Keratinocyte (primary cell): ENCODE data around the gene SLU7.

Experiments
- EZH2 ChIP-seq: IDR thresholded peaks from one replicate; pipeline ENCODE4 v1.6.1; 2012; ENCODE audit warnings: inconsistent platforms, mild to moderate bottlenecking, low read length, moderate library complexity
- TF ChIP-seq, protein P1 (sequence below), 3 experiments: IDR thresholded peaks in 1 of 3; conservative IDR thresholded peaks in 1 of 3; optimal IDR thresholded peaks in 1 of 3; 2 replicates in 2 of 3; 3 replicates in 1 of 3; pipeline versions ENCODE3 to v1.5.1; 2011; ENCODE audit warnings: low read length in 3 of 3, mild to moderate bottlenecking in 3 of 3, moderate library complexity in 2 of 3, control low read depth in 1 of 3, inconsistent platforms in 1 of 3; ENCODE audit not compliant: insufficient read depth in 2 of 3; ENCODE audit errors: extremely low read depth in 1 of 3

DNA sequence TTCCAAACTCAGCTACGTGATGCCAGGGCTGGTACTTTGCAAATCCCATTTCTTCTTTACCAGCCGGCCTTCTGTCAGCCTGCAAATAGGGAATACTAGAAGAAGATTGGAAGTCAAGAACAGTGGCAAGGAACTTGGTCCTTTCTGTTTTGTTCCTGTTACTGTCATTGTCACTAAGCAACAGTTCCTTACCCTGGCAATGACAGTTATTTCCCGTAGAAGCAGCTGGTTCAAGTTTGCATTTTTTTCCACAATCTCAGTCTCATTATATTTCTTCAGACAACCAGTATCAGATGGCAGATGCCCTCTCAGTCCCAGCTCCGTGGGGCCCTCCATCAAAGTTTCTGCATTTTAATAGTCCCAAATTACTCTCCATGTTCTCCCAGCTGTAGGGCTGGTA, 39.4 kb downstream of the SLU7 start:
- TF ChIP-seq, protein P1, sequence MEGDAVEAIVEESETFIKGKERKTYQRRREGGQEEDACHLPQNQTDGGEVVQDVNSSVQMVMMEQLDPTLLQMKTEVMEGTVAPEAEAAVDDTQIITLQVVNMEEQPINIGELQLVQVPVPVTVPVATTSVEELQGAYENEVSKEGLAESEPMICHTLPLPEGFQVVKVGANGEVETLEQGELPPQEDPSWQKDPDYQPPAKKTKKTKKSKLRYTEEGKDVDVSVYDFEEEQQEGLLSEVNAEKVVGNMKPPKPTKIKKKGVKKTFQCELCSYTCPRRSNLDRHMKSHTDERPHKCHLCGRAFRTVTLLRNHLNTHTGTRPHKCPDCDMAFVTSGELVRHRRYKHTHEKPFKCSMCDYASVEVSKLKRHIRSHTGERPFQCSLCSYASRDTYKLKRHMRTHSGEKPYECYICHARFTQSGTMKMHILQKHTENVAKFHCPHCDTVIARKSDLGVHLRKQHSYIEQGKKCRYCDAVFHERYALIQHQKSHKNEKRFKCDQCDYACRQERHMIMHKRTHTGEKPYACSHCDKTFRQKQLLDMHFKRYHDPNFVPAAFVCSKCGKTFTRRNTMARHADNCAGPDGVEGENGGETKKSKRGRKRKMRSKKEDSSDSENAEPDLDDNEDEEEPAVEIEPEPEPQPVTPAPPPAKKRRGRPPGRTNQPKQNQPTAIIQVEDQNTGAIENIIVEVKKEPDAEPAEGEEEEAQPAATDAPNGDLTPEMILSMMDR (optimal IDR thresholded peaks at IDR 0.05 in 1 of 3, IDR thresholded peaks at IDR 0.05 in 1 of 3, conservative IDR thresholded peaks at IDR 0.05 in 1 of 3; ENCODE audit: extremely low read depth in 1 of 3, insufficient read depth in 2 of 3, low read length in 3 of 3) = no peak
- no peak for TF ChIP-seq EZH2
